Measurements from ENCODE around the gene JARID2.

DNA sequence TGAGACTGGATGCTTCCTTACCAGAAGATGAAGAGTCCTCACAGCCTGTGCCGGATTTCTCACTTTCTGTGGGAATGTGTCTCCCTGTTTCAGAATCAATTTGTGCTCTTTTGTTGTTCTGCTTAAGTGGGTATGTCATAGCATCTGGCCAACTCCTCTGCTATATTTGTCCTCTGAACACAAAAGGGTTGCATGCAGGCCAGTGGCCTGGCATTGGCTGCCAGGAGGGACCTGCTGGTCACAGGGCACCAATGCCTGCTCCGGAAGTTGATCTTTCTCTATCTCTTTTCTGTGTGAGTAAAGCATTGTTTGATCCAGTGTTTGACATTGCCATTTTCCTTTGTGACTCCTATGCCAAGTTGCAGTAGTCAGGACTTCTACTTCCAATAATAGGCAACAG is 47.8 kb downstream of the JARID2 start:
- TF ChIP-seq, protein P1, sequence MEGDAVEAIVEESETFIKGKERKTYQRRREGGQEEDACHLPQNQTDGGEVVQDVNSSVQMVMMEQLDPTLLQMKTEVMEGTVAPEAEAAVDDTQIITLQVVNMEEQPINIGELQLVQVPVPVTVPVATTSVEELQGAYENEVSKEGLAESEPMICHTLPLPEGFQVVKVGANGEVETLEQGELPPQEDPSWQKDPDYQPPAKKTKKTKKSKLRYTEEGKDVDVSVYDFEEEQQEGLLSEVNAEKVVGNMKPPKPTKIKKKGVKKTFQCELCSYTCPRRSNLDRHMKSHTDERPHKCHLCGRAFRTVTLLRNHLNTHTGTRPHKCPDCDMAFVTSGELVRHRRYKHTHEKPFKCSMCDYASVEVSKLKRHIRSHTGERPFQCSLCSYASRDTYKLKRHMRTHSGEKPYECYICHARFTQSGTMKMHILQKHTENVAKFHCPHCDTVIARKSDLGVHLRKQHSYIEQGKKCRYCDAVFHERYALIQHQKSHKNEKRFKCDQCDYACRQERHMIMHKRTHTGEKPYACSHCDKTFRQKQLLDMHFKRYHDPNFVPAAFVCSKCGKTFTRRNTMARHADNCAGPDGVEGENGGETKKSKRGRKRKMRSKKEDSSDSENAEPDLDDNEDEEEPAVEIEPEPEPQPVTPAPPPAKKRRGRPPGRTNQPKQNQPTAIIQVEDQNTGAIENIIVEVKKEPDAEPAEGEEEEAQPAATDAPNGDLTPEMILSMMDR (IDR thresholded peaks at IDR 0.05): no peak
- TF ChIP-seq, protein P2, sequence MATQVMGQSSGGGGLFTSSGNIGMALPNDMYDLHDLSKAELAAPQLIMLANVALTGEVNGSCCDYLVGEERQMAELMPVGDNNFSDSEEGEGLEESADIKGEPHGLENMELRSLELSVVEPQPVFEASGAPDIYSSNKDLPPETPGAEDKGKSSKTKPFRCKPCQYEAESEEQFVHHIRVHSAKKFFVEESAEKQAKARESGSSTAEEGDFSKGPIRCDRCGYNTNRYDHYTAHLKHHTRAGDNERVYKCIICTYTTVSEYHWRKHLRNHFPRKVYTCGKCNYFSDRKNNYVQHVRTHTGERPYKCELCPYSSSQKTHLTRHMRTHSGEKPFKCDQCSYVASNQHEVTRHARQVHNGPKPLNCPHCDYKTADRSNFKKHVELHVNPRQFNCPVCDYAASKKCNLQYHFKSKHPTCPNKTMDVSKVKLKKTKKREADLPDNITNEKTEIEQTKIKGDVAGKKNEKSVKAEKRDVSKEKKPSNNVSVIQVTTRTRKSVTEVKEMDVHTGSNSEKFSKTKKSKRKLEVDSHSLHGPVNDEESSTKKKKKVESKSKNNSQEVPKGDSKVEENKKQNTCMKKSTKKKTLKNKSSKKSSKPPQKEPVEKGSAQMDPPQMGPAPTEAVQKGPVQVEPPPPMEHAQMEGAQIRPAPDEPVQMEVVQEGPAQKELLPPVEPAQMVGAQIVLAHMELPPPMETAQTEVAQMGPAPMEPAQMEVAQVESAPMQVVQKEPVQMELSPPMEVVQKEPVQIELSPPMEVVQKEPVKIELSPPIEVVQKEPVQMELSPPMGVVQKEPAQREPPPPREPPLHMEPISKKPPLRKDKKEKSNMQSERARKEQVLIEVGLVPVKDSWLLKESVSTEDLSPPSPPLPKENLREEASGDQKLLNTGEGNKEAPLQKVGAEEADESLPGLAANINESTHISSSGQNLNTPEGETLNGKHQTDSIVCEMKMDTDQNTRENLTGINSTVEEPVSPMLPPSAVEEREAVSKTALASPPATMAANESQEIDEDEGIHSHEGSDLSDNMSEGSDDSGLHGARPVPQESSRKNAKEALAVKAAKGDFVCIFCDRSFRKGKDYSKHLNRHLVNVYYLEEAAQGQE (IDR thresholded peaks at IDR 0.05; ENCODE audit: insufficient read depth in 1 of 2, low read depth in 2 of 2, low read length in 1 of 2): no peak
- TF ChIP-seq POLR2AphosphoS5 (IDR thresholded peaks at IDR 0.05; ENCODE audit: low read depth, low read length) (no peak), SIN3A (IDR thresholded peaks at IDR 0.05; ENCODE audit: borderline replicate concordance, insufficient read depth, low read depth, low read length) (no peak), TCF7L2 (IDR thresholded peaks at IDR 0.05; ENCODE audit: low read depth, low read length) (no peak)
